HG03280 (cell line): Measurements from ENCODE around the gene CYP4Z1.
"Not testable (repeated sequence)": the region's sequence is repeated elsewhere in the genome, so short reads cannot be mapped to it uniquely, and the experiment has no call there.

ENCODE experiments used
- ATAC-seq: cut with Tn5 transposase; IDR thresholded peaks from one replicate; pipeline ENCODE4 v1.9.1; 2021; ENCODE audit warnings: mild to moderate bottlenecking, moderate library complexity; ENCODE audit not compliant: unreplicated experiment

The CYP4Z1 gene

DNA sequence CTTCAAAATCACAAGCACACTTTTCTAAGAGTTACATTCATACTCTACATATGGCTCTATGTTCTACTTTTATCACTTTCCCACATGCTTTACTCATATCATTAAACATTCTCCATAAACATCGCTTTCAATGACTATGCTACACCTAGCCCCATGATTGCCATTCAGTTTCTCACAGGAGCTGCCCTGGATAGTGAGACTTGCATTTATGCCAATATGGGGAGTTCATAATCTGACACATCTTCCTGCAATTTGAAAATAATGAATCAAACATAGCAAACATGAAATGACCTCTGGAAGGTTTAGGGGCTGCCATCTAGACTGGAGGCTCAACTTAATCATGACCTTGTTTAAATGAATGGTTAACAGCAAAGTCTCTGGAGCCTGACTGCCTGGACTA is 61.2 kb downstream of the CYP4Z1 start:
- ATAC-seq = no peak

DNA sequence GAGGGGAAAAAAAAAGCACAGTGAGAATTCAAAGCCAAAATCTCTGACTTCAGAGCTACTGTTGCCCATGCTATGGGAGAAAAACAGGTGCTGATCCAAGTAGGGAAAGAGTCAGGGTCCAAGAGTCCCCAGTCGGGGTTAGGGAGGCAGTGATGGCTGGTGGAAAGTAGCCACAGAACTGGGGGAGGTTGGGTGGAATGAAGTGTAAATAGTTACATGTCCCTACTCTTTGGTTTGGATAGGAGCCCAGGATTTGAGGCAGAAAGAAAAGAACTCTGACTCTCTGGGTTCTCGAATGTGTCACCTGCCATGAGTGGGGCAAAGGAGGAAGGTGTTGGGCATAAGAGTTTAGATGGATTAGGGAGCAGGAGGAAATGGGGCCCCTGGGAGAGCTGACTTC is 61.8 kb downstream of the CYP4Z1 start:
- not testable (repeated sequence) for ATAC-seq

DNA sequence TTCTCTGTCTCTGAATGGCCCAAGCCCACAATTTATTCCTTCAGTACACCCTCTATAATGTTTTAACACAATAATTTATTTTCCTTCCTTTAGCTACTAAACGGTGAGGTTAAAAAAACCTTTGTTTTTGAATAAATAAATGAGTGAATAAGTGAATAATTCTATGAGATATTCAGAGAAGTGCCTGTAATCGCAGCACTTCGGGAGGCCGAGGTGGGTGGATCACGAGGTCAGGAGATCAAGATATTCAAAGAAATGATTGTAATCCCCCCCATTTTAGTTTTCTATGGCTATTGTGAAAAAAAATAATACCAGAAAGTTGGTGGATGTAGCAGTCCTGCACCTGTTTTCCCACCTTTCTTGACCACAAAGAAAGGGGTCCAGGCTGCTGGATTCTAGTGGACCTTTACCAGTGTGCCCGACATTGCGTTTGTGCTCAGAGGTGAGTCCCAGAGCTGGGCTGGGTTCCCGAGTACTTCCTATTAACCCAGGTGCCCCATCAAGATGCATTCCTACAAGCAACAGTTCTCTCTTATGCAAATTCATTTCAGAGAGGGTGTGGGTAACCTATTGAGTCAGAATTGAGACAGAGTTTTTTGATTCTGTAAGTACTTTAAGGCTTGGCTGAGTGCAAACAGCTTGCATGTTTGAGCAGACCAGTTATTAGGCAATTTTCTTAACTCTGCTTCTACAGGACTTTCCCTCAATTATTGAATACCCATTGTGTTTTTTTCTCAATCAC is 62.6 kb downstream of the CYP4Z1 start:
- not testable (repeated sequence) for ATAC-seq

DNA sequence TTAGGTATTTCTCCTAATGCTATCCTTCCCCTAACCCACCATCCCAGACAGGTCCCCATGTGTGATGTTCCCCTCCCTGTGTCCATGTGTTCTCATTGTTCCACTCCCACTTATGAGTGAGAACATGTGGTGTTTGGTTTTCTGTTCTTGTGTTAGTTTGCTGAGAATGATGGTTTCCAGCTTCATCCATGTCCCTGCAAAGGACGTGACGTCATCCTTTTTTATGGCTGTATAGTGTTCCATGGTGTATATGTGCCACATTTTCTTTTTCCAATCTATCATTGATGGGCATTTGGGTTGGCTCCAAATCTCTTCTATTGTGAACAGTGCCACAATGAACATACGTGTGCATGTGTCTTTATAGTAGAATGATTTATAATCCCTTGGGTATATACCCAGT is 65.6 kb downstream of the CYP4Z1 start:
- ATAC-seq = not testable (repeated sequence)

DNA sequence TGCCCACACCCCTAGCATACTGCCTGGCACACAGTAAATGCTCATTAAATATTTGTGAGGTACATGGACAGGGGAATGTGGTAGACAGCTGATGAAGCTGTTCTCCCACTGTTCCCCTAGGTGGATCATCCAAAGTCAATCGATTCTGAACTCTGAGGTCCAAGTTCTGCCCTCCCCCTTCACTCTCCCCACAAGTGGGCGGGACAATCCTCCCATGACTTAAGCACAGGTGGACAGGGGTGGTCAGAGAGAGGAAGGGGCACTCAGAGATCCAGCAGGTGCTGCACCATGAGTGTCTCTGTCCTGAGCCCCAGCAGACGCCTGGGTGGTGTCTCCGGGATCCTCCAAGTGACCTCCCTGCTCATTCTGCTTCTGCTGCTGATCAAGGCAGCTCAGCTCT is 70.2 kb downstream of the CYP4Z1 start, which contains the start of gene CYP4A22:
Gene CYP4A22 (plus strand): TSS at position 244 of the 400 bp plus-strand sequence. CDS start 45 bp downstream, at position 289.
- no peak for ATAC-seq

DNA sequence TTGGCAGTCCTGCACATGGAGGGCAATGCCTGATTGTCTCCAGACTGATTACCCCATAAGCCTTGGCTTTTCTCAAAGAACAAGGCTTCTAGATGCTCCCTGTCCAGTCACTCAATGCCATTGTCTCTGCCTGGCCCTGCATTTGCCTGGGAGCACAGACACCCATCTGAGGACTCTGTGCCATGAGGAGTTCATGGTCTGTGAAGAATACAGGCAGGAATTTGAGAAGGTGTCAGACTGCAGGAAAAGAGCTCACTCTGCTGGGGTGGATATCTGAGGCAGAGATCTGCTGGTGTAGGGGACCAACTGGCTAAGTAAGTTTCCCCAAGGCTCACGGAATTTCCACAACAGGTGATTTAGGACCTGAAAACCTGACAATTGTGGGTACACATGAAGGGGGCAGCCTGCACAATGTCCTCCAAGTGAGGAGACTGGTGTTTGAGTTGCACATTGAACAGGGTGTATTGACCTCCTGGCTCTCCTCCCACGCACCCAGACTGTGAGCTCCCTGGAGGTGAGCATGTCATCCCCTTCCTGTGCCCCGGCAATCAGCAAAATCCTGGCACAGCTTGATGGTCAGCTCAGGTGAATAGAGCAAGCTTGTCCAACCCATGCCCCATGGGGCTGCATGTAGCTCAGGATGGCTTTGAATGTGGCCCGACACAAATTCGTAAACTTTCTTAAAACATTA is 71.0 kb downstream of the CYP4Z1 start:
- no peak for ATAC-seq

DNA sequence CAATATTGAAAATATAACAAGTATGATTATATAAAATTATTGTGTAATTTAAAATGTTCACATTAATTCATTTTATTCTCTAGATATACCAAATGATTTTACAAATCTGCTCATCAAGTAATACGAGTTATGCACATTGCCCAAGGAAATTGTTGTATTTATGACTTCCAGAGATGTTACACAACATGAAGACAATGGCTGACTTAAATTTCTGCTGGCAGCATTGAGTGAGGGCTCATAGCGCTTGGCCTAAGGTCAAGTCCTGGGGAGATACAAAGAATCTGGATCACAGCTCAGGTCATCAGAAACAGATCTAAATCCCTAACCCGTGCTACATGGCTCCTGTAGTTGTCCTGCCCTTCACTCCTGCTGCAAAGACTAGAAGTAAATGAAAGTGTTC is 73.3 kb downstream of the CYP4Z1 start:
- not testable (repeated sequence) for ATAC-seq

DNA sequence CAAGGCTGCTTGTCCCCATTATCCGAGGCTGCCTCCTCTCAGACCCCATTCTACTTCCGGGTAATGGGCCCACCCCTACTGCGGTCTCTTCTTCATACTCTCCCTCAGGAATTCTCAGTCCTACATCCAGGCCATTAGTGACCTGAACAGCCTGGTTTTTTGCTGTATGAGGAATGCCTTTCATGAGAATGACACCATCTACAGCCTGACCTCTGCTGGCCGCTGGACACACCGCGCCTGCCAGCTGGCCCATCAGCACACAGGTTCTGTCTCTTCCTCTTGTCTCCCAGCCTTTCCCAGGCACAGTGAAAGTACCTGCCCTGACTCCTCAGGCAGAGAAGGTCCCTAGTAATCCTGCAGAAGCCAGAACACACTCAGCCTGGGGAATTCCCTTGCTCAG is 76.6 kb downstream of the CYP4Z1 start:
- ATAC-seq = not testable (repeated sequence)

DNA sequence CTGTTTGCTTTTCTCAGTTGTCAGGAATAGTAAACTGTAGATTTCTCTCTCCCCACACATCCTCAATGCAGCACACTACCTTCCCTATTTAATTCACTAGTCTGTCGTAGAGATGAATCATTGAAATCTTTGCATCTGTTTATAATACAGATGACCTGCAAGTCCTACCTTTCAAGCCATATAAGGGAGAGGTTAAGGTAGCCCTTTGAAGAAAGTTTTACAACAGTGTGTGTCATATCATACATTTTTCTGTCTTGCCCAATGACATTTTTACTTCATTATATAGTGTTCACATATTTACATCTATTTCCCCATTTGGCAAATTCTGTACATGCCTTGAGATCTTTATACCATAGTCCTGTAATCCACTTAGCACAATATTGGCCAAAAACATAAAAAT is 79.5 kb downstream of the CYP4Z1 start:
- ATAC-seq = not testable (repeated sequence)

DNA sequence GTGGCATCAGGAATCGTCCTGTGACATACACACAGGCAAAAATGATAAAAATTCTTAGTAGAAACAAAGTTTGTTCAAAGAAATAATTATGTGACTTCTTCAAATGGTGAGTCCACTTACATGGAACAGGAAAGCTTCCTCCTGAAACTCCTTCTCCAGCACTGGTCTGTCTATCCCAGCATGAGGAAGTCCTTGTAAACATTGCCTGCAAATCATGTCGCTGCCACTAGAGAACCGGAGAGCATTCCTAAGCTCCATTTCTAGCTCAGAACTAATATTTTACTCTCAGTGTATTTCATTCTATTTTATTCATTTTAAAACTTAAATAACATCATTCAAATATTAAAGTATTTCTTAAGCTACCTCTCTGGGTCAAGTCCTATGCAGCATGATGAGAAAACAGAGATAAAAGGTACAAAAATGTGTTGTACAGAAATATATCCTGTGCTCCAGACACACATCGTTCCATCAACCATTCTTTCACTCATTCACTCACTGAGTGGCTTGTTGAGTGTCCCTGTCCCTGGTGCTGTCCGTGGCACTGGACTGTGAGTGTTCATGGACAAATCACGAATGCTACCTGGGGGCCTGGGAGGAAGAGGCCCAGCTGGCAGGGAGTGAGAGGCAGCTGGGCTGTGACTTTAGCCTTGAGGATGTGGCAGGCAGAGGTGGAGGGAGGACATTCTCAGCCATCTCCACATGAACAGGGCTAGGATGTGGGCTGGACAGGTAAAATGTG is 80.2 kb downstream of the CYP4Z1 start:
- no peak for ATAC-seq

DNA sequence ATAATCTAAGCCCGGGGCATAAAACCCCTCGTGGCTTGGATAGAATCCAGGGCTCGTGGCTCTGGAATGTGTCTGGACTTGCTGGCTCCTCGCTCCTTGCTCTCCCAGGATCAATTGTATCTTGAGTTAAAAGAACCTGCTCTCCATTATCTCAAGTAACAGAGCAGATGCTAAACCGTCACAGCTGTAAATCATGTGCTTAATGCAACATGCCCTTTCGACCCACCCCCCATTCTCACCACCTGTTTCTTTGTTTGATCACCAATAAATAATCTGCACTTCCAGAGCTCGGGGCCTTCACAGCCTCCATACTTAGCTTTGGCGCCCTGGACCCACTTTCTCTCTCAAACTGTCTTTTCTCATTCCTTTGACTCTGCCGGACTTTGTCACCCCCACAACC is 82.1 kb downstream of the CYP4Z1 start:
- ATAC-seq = not testable (repeated sequence)

DNA sequence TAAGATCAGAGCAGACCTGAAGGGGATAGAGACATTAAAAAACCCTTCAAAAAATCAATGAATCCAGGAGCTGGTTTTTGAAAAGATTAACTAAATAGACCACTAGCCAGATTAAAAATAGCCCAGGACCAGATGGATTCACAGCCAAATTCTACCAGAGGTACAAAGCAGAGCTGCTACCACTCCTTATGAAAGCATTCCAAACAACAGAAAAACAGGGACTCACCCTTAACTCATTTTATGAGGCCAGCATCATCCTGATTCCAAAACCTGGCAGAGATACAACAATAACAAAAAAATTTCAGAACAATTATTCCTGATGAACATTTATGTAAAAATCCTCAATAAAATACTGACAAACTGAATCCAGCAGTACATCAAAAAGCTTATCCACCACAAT is 89.4 kb downstream of the CYP4Z1 start:
- not testable (repeated sequence) for ATAC-seq

DNA sequence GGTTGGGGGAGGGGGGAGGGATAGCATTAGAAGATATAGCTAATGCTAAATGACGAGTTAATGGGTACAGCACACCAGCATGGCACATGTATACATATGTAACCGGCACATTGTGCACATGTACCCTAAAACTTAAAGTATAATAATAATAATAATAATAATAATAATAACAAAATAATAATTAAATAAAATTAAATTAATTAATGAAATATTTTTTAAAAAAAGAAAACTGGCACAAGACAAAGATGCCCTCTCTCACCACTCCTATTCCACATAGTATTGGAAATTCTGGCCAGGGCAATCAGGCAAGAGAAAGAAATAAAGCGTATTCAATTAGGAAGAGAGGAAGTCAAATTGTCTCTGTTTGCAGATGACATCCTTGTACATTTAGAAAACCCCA is 90.9 kb downstream of the CYP4Z1 start:
- ATAC-seq = not testable (repeated sequence)

DNA sequence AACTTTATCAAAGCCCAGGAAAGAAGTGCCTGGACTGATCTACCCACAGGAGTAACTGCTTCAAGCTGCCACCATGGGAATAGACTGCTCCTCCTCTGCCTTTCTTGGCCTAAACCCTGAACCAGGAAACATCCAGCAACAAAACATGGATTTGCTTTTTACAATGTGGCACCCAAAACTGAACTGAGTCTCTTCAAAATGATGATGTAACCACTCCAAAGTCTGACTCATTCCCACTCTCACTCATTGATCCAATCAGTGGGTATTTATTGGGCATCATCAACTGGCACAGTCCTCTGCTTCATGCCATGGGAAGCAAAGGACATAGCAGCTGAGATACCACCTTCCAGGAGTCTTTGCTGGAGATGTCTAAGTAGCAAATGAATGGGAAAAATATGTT is 93.7 kb downstream of the CYP4Z1 start:
- no peak for ATAC-seq

DNA sequence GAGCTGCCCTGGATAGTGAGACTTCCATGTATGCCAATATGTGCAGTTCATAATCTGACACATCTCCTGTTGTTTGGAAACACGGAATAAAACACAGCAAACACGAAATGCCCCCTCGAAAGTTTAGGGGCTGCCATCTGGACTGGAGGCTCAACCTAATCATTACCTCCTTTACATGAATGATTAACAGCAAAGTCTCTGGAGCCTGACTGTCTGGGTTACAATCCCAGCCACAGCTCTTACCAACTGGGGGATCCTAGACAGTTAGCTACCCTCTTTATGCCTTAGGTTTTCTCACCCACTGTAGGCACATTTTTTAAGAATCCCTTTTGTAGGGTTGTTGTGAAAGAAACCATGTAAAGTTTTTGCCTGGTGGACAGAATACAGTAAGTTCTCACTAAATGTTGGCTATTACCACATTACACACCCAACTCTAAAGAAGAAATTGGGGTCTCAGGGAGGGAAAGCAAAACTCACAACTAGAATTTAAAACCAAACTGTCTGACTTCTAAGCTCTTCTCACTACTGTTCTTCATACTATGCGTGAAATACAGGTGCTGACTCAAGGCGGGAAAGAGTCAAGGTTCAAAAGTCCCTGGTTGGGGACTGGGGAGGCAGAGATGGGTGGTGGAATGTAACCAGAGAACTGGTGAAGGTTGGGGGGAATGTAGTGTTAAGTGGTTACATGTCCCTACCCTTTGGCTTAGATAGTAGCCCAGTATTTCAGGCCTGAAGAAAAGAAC is 94.4 kb downstream of the CYP4Z1 start:
- no peak for ATAC-seq

DNA sequence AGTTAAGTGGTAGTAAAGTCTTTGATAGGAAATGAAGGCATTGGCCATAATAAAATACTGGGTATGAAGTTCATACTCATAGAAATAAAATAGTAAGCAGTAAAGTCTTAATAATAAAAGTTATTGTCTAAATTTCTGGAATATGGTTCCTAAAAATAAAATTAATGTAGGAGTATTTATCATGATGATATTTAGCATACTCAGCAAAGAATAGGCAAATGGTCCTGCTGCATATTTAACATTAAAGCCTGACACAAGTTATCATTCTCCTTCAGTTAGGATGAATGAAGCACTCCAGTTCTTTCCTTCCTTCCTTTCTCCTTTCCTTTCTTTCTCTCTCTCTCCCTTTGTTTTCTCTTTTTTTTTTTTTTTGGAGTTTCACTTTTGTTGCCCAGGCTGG is 97.5 kb downstream of the CYP4Z1 start:
- ATAC-seq = no peak
